K562 (cell line): ENCODE data around the gene SH3BGRL3. TPM values are rescaled to one million over a fixed set of nuclear protein-coding genes. Genes with fewer than 3 reads are reported as not detected.

Experiments used
- BHLHE40 ChIP-seq: IDR thresholded peaks from 2 replicates; pipeline ENCODE4 v1.6.1; 2011; ENCODE audit warnings: low read length, improper control_type of control experiment
- BMI1 ChIP-seq: fragments of 150-350 bp; IDR thresholded peaks from 2 replicates; pipeline ENCODE4 v1.6.1; 2014; ENCODE audit warnings: low read length
- CAMTA2 ChIP-seq: fragments of 250-450 bp; sonication (Bioruptor Pico); conservative IDR thresholded peaks from 2 replicates; pipeline ENCODE4 v1.5.1; 2022
- EHMT2 ChIP-seq: fragments of 450-650 bp; IDR thresholded peaks from 2 replicates; pipeline ENCODE4 v1.6.1; 2018; ENCODE audit warnings: antibody characterized with exemption
- EP300 ChIP-seq: IDR thresholded peaks from 2 replicates; pipeline ENCODE4 v1.6.1; 2012; ENCODE audit warnings: low read length, improper control_type of control experiment
- ETS2 ChIP-seq: IDR thresholded peaks from 2 replicates; pipeline ENCODE4 v1.6.1; 2016; ENCODE audit warnings: borderline replicate concordance, missing genetic modification characterization, mild to moderate bottlenecking, moderate library complexity, missing compliant biosample characterization; ENCODE audit not compliant: poor library complexity, severe bottlenecking
- FOXP1 ChIP-seq: sonication (generic); formaldehyde crosslinking; IDR thresholded peaks from 2 replicates; pipeline ENCODE4 v1.8.0; 2022; ENCODE audit warnings: mild to moderate bottlenecking, missing genetic modification reagents
- GABPA ChIP-seq: fragments of 200-800 bp; sonication (Bioruptor generic); conservative IDR thresholded peaks from 2 replicates; pipeline ENCODE4 v1.6.1; 2016; ENCODE audit warnings: low read depth, missing genetic modification characterization, missing compliant biosample characterization
- IRF2 ChIP-seq: sonication (generic); formaldehyde crosslinking; IDR thresholded peaks from 2 replicates; pipeline ENCODE4 v1.8.1; 2022; ENCODE audit warnings: mild to moderate bottlenecking, missing genetic modification reagents
- L3MBTL2 ChIP-seq: fragments of 450-650 bp; IDR thresholded peaks from 2 replicates; pipeline ENCODE4 v1.6.1; 2016; ENCODE audit warnings: mild to moderate bottlenecking, moderate library complexity
- RBM39 ChIP-seq: fragments of 200-400 bp; formaldehyde crosslinking; optimal IDR thresholded peaks from 2 replicates; pipeline ENCODE3; 2018; ENCODE audit warnings: low read depth, low read length
- RFX5 ChIP-seq: IDR thresholded peaks from 2 replicates; pipeline ENCODE4 v1.6.1; 2011; ENCODE audit warnings: low read depth, mild to moderate bottlenecking, improper control_type of control experiment, low read length
- RHOXF2B ChIP-seq: fragments of 250-450 bp; sonication (Bioruptor Pico); conservative IDR thresholded peaks from 2 replicates; pipeline ENCODE4 v1.5.1; 2021
- SRSF9 ChIP-seq: fragments of 200-400 bp; formaldehyde crosslinking; IDR thresholded peaks from 2 replicates; pipeline ENCODE4 v1.6.1; 2017; ENCODE audit warnings: low read depth, low read length, borderline replicate concordance
- TBP ChIP-seq: optimal IDR thresholded peaks from 2 replicates; pipeline ENCODE3; 2011; ENCODE audit warnings: low read depth, low read length, improper control_type of control experiment
- TGIF2 ChIP-seq: sonication (generic); formaldehyde crosslinking; IDR thresholded peaks from 2 replicates; pipeline ENCODE4 v1.8.1; 2022; ENCODE audit warnings: mild to moderate bottlenecking, missing genetic modification reagents, moderate library complexity
- XRCC5 ChIP-seq: fragments of 200-400 bp; formaldehyde crosslinking; IDR thresholded peaks from 2 replicates; pipeline ENCODE4 v1.6.1; 2017; ENCODE audit warnings: low read depth, mild to moderate bottlenecking, low read length
- ZFP30 ChIP-seq: fragments of 250-450 bp; sonication (Bioruptor Pico); IDR thresholded peaks from 2 replicates; pipeline ENCODE4 v1.8.0; 2022; ENCODE audit warnings: moderate library complexity, mild to moderate bottlenecking, inconsistent platforms, borderline replicate concordance
- ZNF133 ChIP-seq: fragments of 250-450 bp; sonication (Bioruptor Pico); IDR thresholded peaks from 2 replicates; pipeline ENCODE4 v1.4.0; 2020; ENCODE audit warnings: mild to moderate bottlenecking
- ZNF766 ChIP-seq: fragments of 200-800 bp; sonication (Bioruptor generic); conservative IDR thresholded peaks from 2 replicates; pipeline ENCODE4 v1.6.1; 2016; ENCODE audit warnings: missing genetic modification characterization, missing compliant biosample characterization
- ZNF79 ChIP-seq: fragments of 250-450 bp; sonication (Bioruptor Pico); IDR thresholded peaks from 2 replicates; pipeline ENCODE4 v1.4.0; 2020; ENCODE audit warnings: low read depth, mild to moderate bottlenecking, moderate library complexity
- ZNF830 ChIP-seq: fragments of 250-450 bp; sonication (Bioruptor Pico); IDR thresholded peaks from 2 replicates; pipeline ENCODE4 v1.5.0; 2021; ENCODE audit warnings: mild to moderate bottlenecking
- polyA plus RNA-seq, 8 experiments: library from polyadenylated mRNA; depleted of rRNA in 4 of 8; stranded (reverse) in 5 of 8; unstranded in 3 of 8; fragments of >200 nt; fragmentation: Nextera tagmentation in 2 of 8; fragmentation: Illumina TruSeq in 1 of 8; extraction: Ambion mirVana in 2 of 8; extraction: Trizol in 1 of 8; gene quantifications; 2 replicates each; pipeline versions ENCODE4 v1.2.1 to v1.2.3, GENCODE V29; 2011 to 2014; ENCODE audit warnings: inconsistent platforms in 1 of 8, missing spikeins in 1 of 8
- total RNA-seq, 7 experiments: library from RNA; depleted of rRNA in 6 of 7; stranded (reverse); fragments of >200 nt in 6 of 7; fragmentation: Illumina TruSeq in 2 of 7; extraction: Trizol in 2 of 7; gene quantifications; 2 replicates each; pipeline versions ENCODE4 v1.2.1 to v1.2.3, GENCODE V29; 2011 to 2021; ENCODE audit warnings: low replicate concordance in 1 of 7
- TF ChIP-seq, protein P1 (sequence below): fragments of 250-450 bp; sonication (Bioruptor Pico); IDR thresholded peaks from 2 replicates; pipeline ENCODE4 v1.8.0; 2022; ENCODE audit warnings: moderate library complexity, mild to moderate bottlenecking, inconsistent platforms
- TF ChIP-seq, protein P2 (sequence below): fragments of 450-650 bp; IDR thresholded peaks from 2 replicates; pipeline ENCODE4 v1.6.1; 2018; ENCODE audit not compliant: partially characterized antibody
- TF ChIP-seq, protein P3 (sequence below): fragments of 450-650 bp; IDR thresholded peaks from 2 replicates; pipeline ENCODE4 v1.6.1; 2016; ENCODE audit warnings: mild to moderate bottlenecking

SH3BGRL3 gene
- total and polyA plus RNA-seq, 9 of the 15 experiments (the other 6 are each of a cell fraction or from before 2014, with no cell fraction given) = 30.3 to 140 (median 54.2) TPM

DNA sequence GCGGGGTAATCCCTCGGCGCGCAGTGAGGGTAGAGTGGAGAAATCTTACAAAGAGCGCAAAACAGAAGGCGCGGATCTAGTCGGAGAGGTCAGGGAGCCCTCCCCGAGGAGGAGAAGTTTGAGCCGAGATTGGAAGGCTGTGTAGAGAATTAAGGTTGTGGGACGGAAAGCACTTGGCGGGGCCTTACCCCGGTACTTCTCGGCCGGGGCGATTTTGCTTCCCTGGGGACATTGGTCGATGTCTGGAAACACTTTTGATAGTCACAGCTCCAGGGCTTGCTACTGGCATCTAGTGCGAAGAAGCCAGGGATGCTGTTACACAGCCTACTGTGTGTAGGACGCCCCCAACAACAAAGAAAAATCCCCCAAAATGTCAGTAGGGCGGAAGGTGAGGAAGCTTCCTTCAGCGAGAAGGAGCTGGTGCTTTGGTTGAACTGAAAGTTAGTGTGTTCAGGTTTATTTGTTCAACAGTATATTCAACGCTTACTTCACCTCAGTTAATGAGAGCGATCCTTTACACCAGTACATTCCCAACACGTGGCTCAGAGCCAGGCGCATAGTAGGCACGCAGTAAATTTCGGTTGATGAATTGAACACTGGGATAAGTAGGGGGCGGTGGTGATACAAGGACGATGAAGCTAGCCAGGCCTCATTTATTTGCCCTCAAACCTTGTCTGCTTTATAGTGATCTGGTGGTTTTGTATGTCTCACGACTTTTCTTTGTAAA lies 45.1 kb upstream of the SH3BGRL3 start (continued):
- TF ChIP-seq ZNF133 (CRISPR knock-in tag) = no peak
- no peak for TF ChIP-seq BMI1
- TF ChIP-seq XRCC5 = no peak
- TF ChIP-seq, protein P1, sequence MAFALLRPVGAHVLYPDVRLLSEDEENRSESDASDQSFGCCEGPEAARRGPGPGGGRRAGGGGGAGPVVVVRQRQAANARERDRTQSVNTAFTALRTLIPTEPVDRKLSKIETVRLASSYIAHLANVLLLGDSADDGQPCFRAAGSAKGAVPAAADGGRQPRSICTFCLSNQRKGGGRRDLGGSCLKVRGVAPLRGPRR = no peak
- no peak for TF ChIP-seq ETS2 (tag)
- no peak for TF ChIP-seq EHMT2
- peak; percentile 18; the same call in 1 of the 2 replicates for TF ChIP-seq GABPA
- peak; percentile 59 for TF ChIP-seq L3MBTL2
- no peak for TF ChIP-seq RHOXF2B (CRISPR knock-in tag)
- no peak for TF ChIP-seq CAMTA2
- no peak for TF ChIP-seq TBP
- TF ChIP-seq RFX5 = no peak
- TF ChIP-seq EP300 = peak; percentile 22; the same call in 1 of the 2 replicates
- peak; percentile 77; the same call in 1 of the 2 replicates for TF ChIP-seq ZNF766 (CRISPR knock-in tag)
- no peak for TF ChIP-seq ZNF79 (CRISPR knock-in tag)
- TF ChIP-seq, protein P2, sequence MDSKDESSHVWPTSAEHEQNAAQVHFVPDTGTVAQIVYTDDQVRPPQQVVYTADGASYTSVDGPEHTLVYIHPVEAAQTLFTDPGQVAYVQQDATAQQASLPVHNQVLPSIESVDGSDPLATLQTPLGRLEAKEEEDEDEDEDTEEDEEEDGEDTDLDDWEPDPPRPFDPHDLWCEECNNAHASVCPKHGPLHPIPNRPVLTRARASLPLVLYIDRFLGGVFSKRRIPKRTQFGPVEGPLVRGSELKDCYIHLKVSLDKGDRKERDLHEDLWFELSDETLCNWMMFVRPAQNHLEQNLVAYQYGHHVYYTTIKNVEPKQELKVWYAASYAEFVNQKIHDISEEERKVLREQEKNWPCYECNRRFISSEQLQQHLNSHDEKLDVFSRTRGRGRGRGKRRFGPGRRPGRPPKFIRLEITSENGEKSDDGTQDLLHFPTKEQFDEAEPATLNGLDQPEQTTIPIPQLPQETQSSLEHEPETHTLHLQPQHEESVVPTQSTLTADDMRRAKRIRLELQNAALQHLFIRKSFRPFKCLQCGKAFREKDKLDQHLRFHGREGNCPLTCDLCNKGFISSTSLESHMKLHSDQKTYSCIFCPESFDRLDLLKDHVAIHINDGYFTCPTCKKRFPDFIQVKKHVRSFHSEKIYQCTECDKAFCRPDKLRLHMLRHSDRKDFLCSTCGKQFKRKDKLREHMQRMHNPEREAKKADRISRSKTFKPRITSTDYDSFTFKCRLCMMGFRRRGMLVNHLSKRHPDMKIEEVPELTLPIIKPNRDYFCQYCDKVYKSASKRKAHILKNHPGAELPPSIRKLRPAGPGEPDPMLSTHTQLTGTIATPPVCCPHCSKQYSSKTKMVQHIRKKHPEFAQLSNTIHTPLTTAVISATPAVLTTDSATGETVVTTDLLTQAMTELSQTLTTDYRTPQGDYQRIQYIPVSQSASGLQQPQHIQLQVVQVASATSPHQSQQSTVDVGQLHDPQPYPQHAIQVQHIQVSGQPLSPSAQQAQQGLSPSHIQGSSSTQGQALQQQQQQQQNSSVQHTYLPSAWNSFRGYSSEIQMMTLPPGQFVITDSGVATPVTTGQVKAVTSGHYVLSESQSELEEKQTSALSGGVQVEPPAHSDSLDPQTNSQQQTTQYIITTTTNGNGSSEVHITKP = no peak
- no peak for TF ChIP-seq IRF2 (CRISPR knock-in tag)
- no peak for TF ChIP-seq ZNF830 (CRISPR knock-in tag)
- TF ChIP-seq SRSF9 = no peak
- TF ChIP-seq RBM39 = no peak
- TF ChIP-seq TGIF2 = no peak
- TF ChIP-seq FOXP1 (CRISPR knock-in tag) = no peak
- no peak for TF ChIP-seq ZFP30 (CRISPR knock-in tag)
- TF ChIP-seq BHLHE40 = no peak
- TF ChIP-seq, protein P3, sequence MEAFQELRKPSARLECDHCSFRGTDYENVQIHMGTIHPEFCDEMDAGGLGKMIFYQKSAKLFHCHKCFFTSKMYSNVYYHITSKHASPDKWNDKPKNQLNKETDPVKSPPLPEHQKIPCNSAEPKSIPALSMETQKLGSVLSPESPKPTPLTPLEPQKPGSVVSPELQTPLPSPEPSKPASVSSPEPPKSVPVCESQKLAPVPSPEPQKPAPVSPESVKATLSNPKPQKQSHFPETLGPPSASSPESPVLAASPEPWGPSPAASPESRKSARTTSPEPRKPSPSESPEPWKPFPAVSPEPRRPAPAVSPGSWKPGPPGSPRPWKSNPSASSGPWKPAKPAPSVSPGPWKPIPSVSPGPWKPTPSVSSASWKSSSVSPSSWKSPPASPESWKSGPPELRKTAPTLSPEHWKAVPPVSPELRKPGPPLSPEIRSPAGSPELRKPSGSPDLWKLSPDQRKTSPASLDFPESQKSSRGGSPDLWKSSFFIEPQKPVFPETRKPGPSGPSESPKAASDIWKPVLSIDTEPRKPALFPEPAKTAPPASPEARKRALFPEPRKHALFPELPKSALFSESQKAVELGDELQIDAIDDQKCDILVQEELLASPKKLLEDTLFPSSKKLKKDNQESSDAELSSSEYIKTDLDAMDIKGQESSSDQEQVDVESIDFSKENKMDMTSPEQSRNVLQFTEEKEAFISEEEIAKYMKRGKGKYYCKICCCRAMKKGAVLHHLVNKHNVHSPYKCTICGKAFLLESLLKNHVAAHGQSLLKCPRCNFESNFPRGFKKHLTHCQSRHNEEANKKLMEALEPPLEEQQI = no peak
